ENCODE results near the gene NCK1. TPM values are rescaled to one million over a fixed set of nuclear protein-coding genes. Genes with fewer than 3 reads are reported as not detected.

The NCK1 gene
- total and polyA plus RNA-seq, 10 of the 15 experiments (the other 5 are each of a cell fraction or from before 2014, with no cell fraction given), result 15.6 to 33.4 (median 25.0) TPM

GRCh38 chr3:136943436-136943835 is 81.4 kb downstream of the NCK1 start (continued):
- TF ChIP-seq ZBTB4 (CRISPR knock-in tag; IDR thresholded peaks at IDR 0.05), result no peak

- TF ChIP-seq TCF7 (IDR thresholded peaks at IDR 0.05; ENCODE audit: borderline replicate concordance) (no peak), STAT1 (conservative IDR thresholded peaks at IDR 0.05) (no peak), RUNX3 (IDR thresholded peaks at IDR 0.05; ENCODE audit: low read length) (no peak)
- POLR2A ChIA-PET, result interaction anchor here (0.8 to 1.1 kb wide), 3 partner anchors 8 to 185 kb away, joined by 3 read pairs; no protein-coding TSS in a partner anchor
- Histone ChIP-seq H3K36me3 (ENCODE audit: control insufficient read depth in 2 of 2, insufficient read depth in 2 of 2, low read length in 1 of 2) (peaks cover 0 to 4% of the 10 kb centered on the region in 2 experiments; a peak in 2 of 4 replicates), H3K4me3 (no peak overlapping the region), H3K4me2 (ENCODE audit: control insufficient read depth, insufficient read depth) (no peak overlapping the region), H4K20me1 (ENCODE audit: control insufficient read depth, insufficient read depth) (no peaks in the 10 kb centered on the region), H3K27me3 (replicated peaks in 1 of 2; ENCODE audit: control insufficient read depth in 2 of 2, insufficient read depth in 2 of 2, low read length in 1 of 2) (no peaks in the 10 kb centered on the region), H3K9ac (ENCODE audit: control insufficient read depth, insufficient read depth, low read length) (no peak overlapping the region), H2AFZ (ENCODE audit: control insufficient read depth, low read depth, low read length) (no peak overlapping the region), H3K27ac (ENCODE audit: control insufficient read depth, insufficient read depth) (no peak overlapping the region), H3K9me3 (replicated peaks; ENCODE audit: control insufficient read depth, insufficient read depth, low read length) (no peaks in the 10 kb centered on the region; the same call in 2 of the 3 replicates), H3K79me2 (ENCODE audit: control insufficient read depth, insufficient read depth, low read length) (peaks cover 2% of the 10 kb centered on the region; the same call in 1 of the 2 replicates), H3K4me1 (ENCODE audit: control insufficient read depth, insufficient read depth, low read length) (peaks cover 15% of the 10 kb centered on the region)
- 95% methylated on average over 1 of the region's 1 CpG for WGBS (ENCODE audit: insufficient coverage, insufficient replicate concordance, low lambda C conversion rate, missing lambda C conversion rate)
- ATAC-seq (no peak), DNase-seq (ENCODE audit: low read depth, low spot score) (no peak), FAIRE-seq (no peak)
- SMC1A ChIA-PET (ENCODE audit: uncharacterized antibody, unreplicated experiment), result interaction anchor here (1.1 to 2.4 kb wide), 5 partner anchors 21 to 194 kb away, joined by 4 to 9 read pairs (median 8); partner anchors contain the start of gene NCK1
- RAD21 ChIA-PET (ENCODE audit: unreplicated experiment), result interaction anchor here (1.2 to 1.7 kb wide), 3 partner anchors 67 to 85 kb away, joined by 4 to 6 read pairs (median 5); partner anchors contain the start of gene NCK1
- in situ Hi-C loops (cut with MboI) (no loop called here), intact Hi-C loops (cut with micrococcal nuclease; ENCODE audit: unreplicated experiment) (no loop called here)
- CTCF ChIA-PET, result interaction anchor here (1.2 to 1.5 kb wide), 2 partner anchors 8 to 67 kb away, joined by 3 read pairs; no protein-coding TSS in a partner anchor
- BruUV-seq (replicated peaks), result no TSS peak
These were observed 85.0 kb downstream of the NCK1 start for GRCh38 chr3:136946978-136947377.

Data from GM12878 (cell line).